ENCODE measurements around the gene BTBD16.

DNA sequence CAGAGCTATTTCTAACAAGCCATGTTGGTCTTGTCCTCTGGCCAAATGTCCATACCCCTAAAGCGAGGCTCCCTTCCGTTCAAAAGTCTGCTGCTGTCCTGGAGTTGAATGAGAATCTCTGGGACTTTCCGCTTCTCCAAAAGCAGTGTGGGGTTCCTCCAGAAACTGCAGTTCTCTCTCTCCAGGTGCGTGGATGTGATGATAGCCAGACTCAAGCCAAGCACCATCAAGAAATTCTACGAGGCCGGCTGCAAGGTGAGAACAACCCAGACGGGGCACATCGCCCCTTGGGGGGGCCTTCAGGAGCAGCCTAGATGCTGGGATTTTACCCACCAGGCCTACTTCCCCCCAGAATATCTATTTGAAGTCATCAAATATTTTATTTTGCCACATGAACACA, 26.5 kb downstream of the BTBD16 start:
- TF ChIP-seq CTCF (IDR thresholded peaks at IDR 0.05; ENCODE audit: low read depth, low read length) (no peak), EZH2phosphoT487 (IDR thresholded peaks at IDR 0.05; ENCODE audit: low read depth) (no peak)

Data from OCI-LY3 (cell line).